NT2/D1 (cell line): ENCODE data around the gene KRTAP10-3.

Experiments used
- SUZ12 ChIP-seq: IDR thresholded peaks from 2 replicates; pipeline ENCODE4 v1.6.1; 2011; ENCODE audit not compliant: insufficient read length, insufficient read depth; ENCODE audit errors: extremely low read depth
- ZNF274 ChIP-seq: IDR thresholded peaks from 2 replicates; pipeline ENCODE4 v1.6.1; 2011; ENCODE audit warnings: mild to moderate bottlenecking, low read depth, low read length

- no peak for TF ChIP-seq ZNF274
- TF ChIP-seq SUZ12: no peak
Observed at GRCh38 chr21:44535963-44536362, 22.6 kb downstream of the KRTAP10-3 start.
